ENCODE measurements around the gene FOXF2.
"Not testable (repeated sequence)": the region's sequence is repeated elsewhere in the genome, so short reads cannot be mapped to it uniquely, and the experiment has no call there.

Gene FOXF2

DNA sequence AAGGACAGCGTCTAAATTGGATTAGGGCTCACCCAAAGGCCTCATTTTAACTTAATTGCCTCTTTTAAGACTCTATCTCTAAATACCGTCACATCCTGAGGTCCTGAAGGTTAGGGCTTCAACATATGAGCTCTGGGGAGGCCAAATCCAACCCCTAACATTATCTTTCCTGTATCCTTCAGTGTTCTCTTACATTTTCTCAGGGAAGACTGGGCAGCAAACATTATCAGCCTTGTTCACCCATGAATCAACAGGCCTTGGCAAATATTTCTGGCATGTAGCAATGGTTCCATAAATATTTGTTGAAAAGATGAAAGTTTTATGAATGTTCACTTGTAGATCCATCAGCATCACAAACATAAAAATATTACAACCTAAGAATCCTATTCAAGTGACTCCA lies 24.6 kb upstream of the FOXF2 start:
- H3K36me3 ChIP-seq (ENCODE audit: control insufficient read depth, insufficient read depth, low read length) = no peaks in the 10 kb centered on the region
- H3K4me1 ChIP-seq (ENCODE audit: control insufficient read depth, insufficient read depth, low read length) = no peaks in the 10 kb centered on the region
- no peak overlapping the region for H3K4me3 ChIP-seq (ENCODE audit: low read length)
- no peak overlapping the region for H3K9ac ChIP-seq (ENCODE audit: low read length)
- no peaks in the 10 kb centered on the region for H3K27me3 ChIP-seq (ENCODE audit: control insufficient read depth, insufficient read depth, low read length)
- no peaks in the 10 kb centered on the region for H3K9me3 ChIP-seq (ENCODE audit: control insufficient read depth, low read length)

DNA sequence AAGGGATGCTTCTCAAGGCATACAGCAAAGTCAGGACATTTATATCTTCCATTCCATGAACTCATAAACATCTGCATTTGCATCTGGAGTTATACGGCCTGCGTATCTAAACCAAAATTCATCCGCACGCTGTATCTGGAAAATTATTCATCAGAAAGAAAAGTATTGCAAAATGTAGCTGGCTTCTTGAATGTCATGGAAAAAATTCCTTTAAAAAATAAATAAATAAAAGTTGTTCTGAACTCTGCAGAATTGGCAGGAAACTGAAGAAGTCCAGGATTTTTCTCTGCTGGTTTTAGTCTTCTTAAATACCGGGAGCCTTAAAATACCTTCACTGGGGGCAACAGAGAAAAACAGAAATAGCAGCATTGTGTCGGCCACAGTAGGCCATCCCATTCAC lies 23.7 kb upstream of the FOXF2 start:
- no peaks in the 10 kb centered on the region for H3K36me3 ChIP-seq (ENCODE audit: control insufficient read depth, insufficient read depth, low read length)
- no peaks in the 10 kb centered on the region for H3K27me3 ChIP-seq (ENCODE audit: control insufficient read depth, insufficient read depth, low read length)
- no peak overlapping the region for H3K9ac ChIP-seq (ENCODE audit: low read length)
- H3K4me3 ChIP-seq (ENCODE audit: low read length) = no peak overlapping the region
- no peaks in the 10 kb centered on the region for H3K9me3 ChIP-seq (ENCODE audit: control insufficient read depth, low read length)
- H3K4me1 ChIP-seq (ENCODE audit: control insufficient read depth, insufficient read depth, low read length) = no peaks in the 10 kb centered on the region

DNA sequence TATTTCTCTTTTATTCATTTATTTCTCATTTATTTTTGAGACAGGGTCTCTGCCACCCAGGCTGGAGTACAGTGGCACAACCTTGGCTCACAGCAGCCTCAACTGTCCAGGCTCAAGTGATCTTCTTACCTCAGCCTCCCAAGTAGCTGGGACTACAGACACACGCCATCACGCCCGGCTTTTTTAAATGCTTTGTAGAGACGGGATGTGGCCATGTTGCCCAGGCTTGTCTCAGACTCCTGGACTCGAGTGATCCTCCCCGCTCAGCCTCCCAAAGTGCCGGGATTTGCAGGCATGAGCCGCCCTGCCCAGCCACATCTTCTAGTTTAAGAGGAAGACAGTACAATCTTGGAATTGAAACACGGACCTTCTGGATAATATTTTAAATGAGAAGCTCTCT lies 21.6 kb upstream of the FOXF2 start:
- Histone ChIP-seq H3K9ac (ENCODE audit: low read length) (no peak overlapping the region), H3K4me3 (ENCODE audit: low read length) (no peak overlapping the region), H3K36me3 (ENCODE audit: control insufficient read depth, insufficient read depth, low read length) (no peaks in the 10 kb centered on the region), H3K4me1 (ENCODE audit: control insufficient read depth, insufficient read depth, low read length) (no peaks in the 10 kb centered on the region), H3K27me3 (ENCODE audit: control insufficient read depth, insufficient read depth, low read length) (peaks cover 9% of the 10 kb centered on the region), H3K9me3 (ENCODE audit: control insufficient read depth, low read length) (no peaks in the 10 kb centered on the region)

DNA sequence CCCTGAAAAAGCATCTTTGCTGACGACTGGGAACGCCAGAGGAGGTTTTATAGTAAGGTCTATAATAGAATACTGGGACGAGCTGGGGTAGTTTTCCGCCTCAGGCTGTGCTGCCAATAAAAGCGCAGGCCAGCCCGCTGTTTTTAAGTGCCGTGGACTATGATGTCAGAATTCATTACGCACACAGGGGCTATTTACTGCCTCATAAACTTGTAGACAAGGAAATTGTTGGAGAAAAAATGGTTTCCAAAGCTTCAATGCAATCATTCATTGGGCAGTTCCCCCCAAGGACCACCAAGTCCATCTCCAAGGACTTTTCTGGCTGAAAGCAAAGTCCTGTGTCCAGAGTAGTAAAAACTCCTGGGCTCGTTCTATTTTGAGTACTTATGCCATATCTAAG lies 20.4 kb upstream of the FOXF2 start:
- Histone ChIP-seq H3K4me1 (ENCODE audit: control insufficient read depth, insufficient read depth, low read length) (no peaks in the 10 kb centered on the region), H3K4me3 (ENCODE audit: low read length) (no peak overlapping the region), H3K9ac (ENCODE audit: low read length) (no peak overlapping the region), H3K36me3 (ENCODE audit: control insufficient read depth, insufficient read depth, low read length) (no peaks in the 10 kb centered on the region), H3K27me3 (ENCODE audit: control insufficient read depth, insufficient read depth, low read length) (peaks cover 18% of the 10 kb centered on the region), H3K9me3 (ENCODE audit: control insufficient read depth, low read length) (no peaks in the 10 kb centered on the region)

DNA sequence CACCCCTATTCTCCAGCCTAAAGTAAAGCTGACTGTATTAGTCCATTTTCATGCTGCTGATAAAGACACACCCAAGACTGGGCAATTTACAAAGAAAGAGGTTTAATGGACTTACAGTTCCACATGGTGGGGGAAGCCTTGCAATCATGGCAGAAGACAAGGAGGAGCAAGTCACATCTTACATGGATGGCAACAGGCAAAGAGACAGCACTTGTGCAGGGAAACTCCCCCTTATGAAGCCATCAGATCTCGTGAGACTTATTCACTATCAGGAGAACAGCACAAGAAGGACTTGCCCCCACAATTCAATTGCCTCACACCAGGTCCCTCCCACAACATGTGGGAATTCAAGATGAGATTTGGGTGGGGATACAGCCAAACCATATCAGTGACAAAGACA lies 19.7 kb upstream of the FOXF2 start:
- H3K27me3 ChIP-seq (ENCODE audit: control insufficient read depth, insufficient read depth, low read length) = peaks cover 26% of the 10 kb centered on the region
- H3K4me1 ChIP-seq (ENCODE audit: control insufficient read depth, insufficient read depth, low read length); H3K36me3 ChIP-seq (ENCODE audit: control insufficient read depth, insufficient read depth, low read length); H3K9me3 ChIP-seq (ENCODE audit: control insufficient read depth, low read length); H3K4me3 ChIP-seq (ENCODE audit: low read length); H3K9ac ChIP-seq (ENCODE audit: low read length): not testable (repeated sequence)

DNA sequence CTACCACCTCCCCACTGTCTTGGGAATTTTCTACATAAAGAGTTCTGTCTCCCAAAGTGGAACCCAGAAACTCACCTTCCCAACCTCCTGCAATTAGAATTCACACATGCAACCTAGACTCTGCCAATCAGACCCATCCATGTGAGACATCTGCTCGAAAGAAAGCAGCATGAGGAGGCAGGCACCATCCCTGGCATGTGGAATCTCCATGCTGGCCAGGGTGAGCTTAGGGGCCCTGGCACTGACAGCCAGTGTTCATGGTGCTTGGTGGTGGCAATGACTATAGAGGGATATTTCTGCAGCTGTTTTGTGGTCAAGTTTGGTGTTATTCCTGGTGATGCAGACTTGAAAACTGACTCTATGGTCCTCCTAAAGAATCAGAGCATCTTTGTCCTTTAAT lies 17.4 kb upstream of the FOXF2 start:
- Histone ChIP-seq H3K9me3 (ENCODE audit: control insufficient read depth, low read length) (no peaks in the 10 kb centered on the region), H3K36me3 (ENCODE audit: control insufficient read depth, insufficient read depth, low read length) (no peaks in the 10 kb centered on the region), H3K27me3 (ENCODE audit: control insufficient read depth, insufficient read depth, low read length) (peaks cover 43% of the 10 kb centered on the region), H3K4me3 (ENCODE audit: low read length) (no peak overlapping the region), H3K4me1 (ENCODE audit: control insufficient read depth, insufficient read depth, low read length) (no peaks in the 10 kb centered on the region), H3K9ac (ENCODE audit: low read length) (no peak overlapping the region)

DNA sequence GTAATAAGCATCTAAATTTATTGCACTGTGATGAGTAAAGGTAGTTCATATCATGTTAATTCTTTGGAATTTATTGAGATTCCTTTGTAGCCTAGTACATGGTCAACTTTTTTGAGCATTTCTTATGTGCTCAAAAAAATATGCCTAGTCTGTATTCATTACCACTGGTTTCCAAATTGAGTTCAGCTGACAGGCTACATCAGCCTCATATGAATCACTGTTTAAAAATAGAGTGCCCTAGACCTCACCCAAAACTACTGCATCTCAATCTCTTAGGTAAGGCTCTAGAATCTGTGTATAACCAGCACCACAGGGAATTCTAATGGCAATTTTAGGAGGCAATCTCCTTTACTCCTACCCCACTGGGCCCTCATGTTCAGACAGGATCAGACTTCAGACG lies 16.7 kb upstream of the FOXF2 start:
- H3K4me1 ChIP-seq (ENCODE audit: control insufficient read depth, insufficient read depth, low read length) = no peaks in the 10 kb centered on the region
- H3K27me3 ChIP-seq (ENCODE audit: control insufficient read depth, insufficient read depth, low read length) = peaks cover 50% of the 10 kb centered on the region
- H3K9me3 ChIP-seq (ENCODE audit: control insufficient read depth, low read length) = no peaks in the 10 kb centered on the region
- H3K36me3 ChIP-seq (ENCODE audit: control insufficient read depth, insufficient read depth, low read length) = no peaks in the 10 kb centered on the region
- no peak overlapping the region for H3K4me3 ChIP-seq (ENCODE audit: low read length)
- H3K9ac ChIP-seq (ENCODE audit: low read length) = no peak overlapping the region

DNA sequence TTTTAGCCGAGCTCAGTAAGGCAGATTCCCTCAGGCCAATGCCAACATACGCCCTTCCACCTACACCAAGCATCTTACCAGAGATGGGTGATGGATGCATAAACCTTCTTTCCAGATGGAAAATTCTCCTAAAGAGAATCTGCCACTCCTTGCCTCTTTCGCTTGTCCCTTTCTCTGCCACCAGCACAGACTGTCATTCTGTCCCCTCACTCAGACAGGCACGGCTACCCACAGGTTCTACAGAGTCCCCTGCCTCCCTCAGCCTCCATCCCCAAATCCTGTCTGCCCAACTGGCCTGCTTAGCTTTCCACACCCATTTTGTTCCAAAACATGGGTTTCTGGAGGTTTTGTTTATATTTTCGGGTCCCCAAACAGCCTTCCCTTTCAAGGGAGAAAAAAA lies 12.7 kb upstream of the FOXF2 start:
- H3K36me3 ChIP-seq (ENCODE audit: control insufficient read depth, insufficient read depth, low read length) = no peaks in the 10 kb centered on the region
- H3K9me3 ChIP-seq (ENCODE audit: control insufficient read depth, low read length) = no peaks in the 10 kb centered on the region
- no peak overlapping the region for H3K9ac ChIP-seq (ENCODE audit: low read length)
- H3K27me3 ChIP-seq (ENCODE audit: control insufficient read depth, insufficient read depth, low read length) = peaks cover 89% of the 10 kb centered on the region
- H3K4me1 ChIP-seq (ENCODE audit: control insufficient read depth, insufficient read depth, low read length) = peaks cover 20% of the 10 kb centered on the region
- no peak overlapping the region for H3K4me3 ChIP-seq (ENCODE audit: low read length)

DNA sequence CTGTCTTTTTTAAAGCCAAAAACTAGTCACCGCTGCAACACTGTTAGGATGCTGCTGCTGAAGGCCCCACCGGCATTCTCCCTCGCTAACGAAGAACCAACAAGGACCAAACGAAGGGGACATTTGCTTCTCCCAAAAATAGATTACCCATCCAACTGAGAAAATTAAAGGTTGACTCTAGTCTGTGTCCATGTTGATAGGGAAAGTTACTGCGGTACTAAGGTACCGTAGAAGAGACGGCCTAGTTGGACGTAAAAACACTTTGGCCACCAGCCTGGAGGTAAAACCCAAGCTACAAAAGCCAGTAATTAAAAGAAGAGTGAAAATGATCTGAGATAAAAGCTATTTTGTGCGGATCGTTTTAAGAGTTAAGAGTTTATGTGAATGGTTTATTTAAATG lies 11.8 kb upstream of the FOXF2 start:
- Histone ChIP-seq H3K9ac (ENCODE audit: low read length) (no peak overlapping the region), H3K27me3 (ENCODE audit: control insufficient read depth, insufficient read depth, low read length) (peaks cover 91% of the 10 kb centered on the region), H3K36me3 (ENCODE audit: control insufficient read depth, insufficient read depth, low read length) (no peaks in the 10 kb centered on the region), H3K9me3 (ENCODE audit: control insufficient read depth, low read length) (no peaks in the 10 kb centered on the region), H3K4me3 (ENCODE audit: low read length) (no peak overlapping the region), H3K4me1 (ENCODE audit: control insufficient read depth, insufficient read depth, low read length) (peaks cover 28% of the 10 kb centered on the region)

DNA sequence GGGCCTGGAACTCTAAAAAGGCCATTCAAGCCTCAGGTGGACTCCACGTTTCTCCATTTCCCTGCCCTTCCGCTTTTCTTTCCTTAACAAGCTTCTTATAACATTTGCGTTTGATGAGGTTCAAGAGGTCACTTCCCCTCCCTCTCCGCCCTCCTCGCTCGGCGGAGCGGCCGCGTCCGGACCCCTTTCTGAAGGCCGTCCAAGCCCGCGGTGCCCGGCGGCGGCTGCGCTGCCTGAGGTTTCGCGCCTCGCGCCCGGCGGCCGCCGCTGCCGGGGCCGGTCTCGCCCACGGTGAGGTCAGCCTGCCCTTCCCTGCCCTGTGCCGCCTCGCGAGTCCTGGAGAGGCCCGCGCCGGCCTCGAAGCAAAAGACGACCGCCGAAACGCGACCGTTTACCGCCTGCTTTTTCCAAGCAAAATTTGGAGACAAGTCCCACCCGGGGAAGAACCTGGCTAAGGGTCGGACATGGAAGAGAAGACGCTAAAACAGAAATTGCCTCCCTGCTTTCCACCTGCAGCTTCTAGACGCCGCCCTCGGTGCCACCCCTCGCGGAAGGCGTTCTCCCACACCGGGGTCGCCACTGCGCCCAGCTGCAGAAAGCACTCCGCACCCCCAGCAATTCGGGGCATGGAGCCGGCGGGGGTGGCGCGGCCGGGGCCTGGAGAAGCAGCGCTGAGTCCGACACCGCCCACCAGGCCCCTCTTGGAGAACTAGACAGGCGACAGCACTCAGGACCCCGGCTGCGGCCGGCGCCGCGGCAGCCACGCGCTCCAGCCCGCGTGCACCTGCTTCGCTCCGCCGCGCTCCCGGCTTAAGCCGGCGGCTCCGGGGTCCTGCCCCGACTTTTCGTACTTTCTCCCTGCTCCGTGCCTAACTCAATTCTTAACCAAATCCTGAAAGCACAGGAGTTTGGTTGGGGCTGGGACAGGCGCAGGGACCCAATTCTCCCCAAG lies 11.0 kb upstream of the FOXF2 start:
- Histone ChIP-seq H3K9me3 (ENCODE audit: control insufficient read depth, low read length) (no peaks in the 10 kb centered on the region), H3K9ac (ENCODE audit: low read length) (no peak overlapping the region), H3K36me3 (ENCODE audit: control insufficient read depth, insufficient read depth, low read length) (no peaks in the 10 kb centered on the region), H3K4me3 (ENCODE audit: low read length) (no peak overlapping the region), H3K4me1 (ENCODE audit: control insufficient read depth, insufficient read depth, low read length) (peaks cover 36% of the 10 kb centered on the region), H3K27me3 (ENCODE audit: control insufficient read depth, insufficient read depth, low read length) (peaks cover 92% of the 10 kb centered on the region)

DNA sequence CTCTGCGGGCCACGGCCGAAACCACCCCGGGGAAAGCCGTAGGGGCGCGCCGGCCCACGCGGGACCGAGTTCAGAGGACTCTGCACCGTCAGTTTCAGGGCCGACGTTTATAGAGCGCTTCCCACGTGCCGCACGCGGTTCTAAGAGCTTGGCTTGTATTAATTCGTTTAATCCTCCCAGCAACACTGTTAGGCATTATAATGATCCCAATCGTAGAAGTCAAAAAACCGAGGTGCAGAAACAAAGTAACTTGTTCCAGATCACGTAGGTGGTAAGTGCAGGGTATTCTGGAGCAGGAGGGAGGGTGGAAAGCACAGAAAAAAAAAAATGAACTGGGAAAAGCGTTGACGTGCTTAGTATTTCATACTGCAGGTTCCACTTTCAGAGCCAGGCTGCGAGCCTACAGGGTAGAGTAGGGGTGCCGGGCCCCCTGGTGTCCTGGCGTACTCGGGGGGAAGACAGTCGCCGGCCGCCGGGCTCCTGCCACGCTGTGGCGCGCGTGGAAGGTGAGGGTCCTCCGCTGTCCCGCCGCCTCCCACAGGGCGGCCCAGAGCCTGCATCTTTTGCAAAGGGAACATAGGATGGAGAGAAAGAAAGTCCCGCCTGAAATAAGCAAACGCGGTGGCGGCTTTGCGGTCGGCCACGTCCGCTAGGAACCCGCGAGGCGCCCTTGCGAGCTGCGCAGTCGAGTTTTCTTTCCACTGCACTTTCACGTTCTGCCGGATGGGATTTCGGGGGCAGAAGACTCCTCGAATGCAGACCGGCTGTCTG lies 10.2 kb upstream of the FOXF2 start:
- H3K4me3 ChIP-seq (ENCODE audit: low read length) = no peak overlapping the region
- peaks cover 94% of the 10 kb centered on the region for H3K27me3 ChIP-seq (ENCODE audit: control insufficient read depth, insufficient read depth, low read length)
- H3K9ac ChIP-seq (ENCODE audit: low read length) = no peak overlapping the region
- H3K4me1 ChIP-seq (ENCODE audit: control insufficient read depth, insufficient read depth, low read length) = peaks cover 44% of the 10 kb centered on the region
- H3K9me3 ChIP-seq (ENCODE audit: control insufficient read depth, low read length) = no peaks in the 10 kb centered on the region
- H3K36me3 ChIP-seq (ENCODE audit: control insufficient read depth, insufficient read depth, low read length) = no peaks in the 10 kb centered on the region

DNA sequence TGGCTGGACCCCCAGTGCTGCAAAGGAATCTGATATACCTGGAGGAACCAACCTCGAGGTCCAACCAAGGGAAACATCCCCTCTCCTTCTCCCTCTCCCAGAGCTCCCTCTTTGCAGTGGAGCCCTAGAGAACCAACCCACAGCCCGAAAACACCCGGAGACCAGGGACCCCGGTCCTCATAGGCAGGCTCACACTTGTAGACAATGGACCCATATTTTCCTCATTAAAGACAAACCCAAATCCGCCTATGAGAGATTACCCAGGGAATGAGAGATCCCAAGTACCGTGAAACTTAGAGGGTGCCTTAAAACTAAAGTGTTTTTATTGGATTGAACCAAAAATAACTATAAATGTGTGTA lies 9.6 kb upstream of the FOXF2 start:
- Histone ChIP-seq H3K9me3 (ENCODE audit: control insufficient read depth, low read length) (no peaks in the 10 kb centered on the region), H3K27me3 (ENCODE audit: control insufficient read depth, insufficient read depth, low read length) (peaks cover 94% of the 10 kb centered on the region), H3K9ac (ENCODE audit: low read length) (no peak overlapping the region), H3K4me3 (ENCODE audit: low read length) (no peak overlapping the region), H3K4me1 (ENCODE audit: control insufficient read depth, insufficient read depth, low read length) (peaks cover 50% of the 10 kb centered on the region), H3K36me3 (ENCODE audit: control insufficient read depth, insufficient read depth, low read length) (no peaks in the 10 kb centered on the region)
